GM12801 (cell line): ENCODE measurements around the gene CORO7.

Experiments
- TF ChIP-seq, protein P1 (sequence below): IDR thresholded peaks from one replicate; pipeline ENCODE4 v1.5.1; 2011; ENCODE audit warnings: control low read depth; ENCODE audit not compliant: insufficient read length; ENCODE audit errors: extremely low read depth

The CORO7 gene

DNA sequence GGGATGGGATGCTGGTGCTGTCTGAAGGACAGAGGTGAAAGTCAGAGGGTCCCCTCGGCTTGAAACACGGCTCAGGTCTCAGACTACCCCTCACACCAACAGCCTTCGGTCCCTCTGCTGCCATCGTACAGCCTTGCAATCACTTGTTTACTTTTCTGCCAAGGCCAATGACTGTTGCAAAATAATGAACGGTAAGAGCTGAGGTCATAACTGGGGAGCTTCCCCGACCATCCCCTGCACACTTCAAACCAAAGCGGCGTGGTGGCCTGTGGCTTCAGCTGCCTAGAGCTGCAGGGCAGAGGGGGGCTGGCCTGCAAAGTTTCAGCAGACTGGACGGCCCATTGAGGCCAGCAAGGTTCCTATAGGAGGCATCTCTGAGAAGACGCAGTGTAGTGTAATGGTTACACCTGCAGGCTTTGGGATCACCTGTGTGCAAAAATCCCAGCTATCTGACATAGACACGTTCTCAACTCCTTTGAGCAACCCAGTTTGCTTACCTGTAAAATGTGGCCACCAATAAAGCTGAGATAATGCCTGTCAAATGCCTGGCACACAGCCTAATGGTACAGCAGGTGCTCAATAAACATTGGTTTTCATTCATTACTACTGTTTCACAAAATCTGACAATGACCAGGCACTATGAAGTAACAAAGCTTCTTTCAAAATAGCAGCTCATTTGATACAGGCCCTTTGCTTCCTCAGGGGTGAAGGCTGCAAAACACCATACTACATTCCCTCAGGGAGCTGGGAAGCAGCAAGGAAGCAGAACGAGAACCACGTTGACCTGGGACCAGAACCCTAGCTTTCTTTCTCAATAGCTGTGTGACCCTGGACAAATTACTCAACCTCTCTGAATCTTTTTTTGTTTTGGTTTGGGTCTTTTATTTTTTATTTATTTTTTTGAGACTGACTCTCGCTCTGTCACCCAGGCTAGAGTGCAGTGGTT lies 70.3 kb downstream of the CORO7 start:
- TF ChIP-seq, protein P1, sequence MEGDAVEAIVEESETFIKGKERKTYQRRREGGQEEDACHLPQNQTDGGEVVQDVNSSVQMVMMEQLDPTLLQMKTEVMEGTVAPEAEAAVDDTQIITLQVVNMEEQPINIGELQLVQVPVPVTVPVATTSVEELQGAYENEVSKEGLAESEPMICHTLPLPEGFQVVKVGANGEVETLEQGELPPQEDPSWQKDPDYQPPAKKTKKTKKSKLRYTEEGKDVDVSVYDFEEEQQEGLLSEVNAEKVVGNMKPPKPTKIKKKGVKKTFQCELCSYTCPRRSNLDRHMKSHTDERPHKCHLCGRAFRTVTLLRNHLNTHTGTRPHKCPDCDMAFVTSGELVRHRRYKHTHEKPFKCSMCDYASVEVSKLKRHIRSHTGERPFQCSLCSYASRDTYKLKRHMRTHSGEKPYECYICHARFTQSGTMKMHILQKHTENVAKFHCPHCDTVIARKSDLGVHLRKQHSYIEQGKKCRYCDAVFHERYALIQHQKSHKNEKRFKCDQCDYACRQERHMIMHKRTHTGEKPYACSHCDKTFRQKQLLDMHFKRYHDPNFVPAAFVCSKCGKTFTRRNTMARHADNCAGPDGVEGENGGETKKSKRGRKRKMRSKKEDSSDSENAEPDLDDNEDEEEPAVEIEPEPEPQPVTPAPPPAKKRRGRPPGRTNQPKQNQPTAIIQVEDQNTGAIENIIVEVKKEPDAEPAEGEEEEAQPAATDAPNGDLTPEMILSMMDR: no peak

DNA sequence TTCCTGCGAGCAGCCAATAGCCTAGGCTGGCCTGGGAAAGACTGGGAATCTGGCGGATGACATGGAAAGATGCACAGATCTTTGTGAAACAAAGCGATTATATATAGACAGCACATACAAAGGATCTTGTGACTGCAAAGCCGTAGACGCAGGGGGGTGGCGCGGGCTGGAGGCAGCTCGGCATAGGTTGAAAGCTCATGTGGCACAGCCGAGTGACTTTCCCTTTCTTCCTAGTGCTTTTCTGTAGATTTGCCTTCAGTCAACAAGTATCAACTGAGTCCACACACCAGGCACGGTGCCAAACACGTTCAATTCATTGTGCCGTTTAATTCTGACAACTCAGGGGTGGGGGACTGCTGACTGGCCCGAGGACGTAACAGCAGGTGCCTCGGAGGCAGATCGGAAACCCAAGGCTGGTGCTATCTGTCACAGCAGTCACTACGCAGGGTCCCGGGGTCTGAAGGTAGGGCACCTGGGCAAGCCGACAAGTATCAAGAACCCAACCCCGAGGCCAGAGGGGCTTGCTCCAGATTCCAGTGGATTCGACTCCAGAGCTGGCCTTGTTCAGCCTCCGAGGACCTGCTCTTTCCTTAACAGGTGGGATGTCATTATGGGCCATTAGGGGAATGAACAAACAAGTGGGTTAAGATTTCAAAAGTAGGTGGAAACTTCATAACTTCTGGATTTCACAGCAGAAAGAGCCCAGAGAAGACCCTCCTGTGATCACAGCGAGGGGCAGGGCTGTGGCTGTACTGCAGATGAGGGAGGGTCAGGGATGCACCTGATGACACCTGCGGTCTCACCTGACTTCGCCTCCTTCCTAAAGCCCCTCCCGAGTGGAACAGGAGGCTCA lies 71.2 kb downstream of the CORO7 start:
- TF ChIP-seq, protein P1: no peak

GRCh38 chr16:4342866-4343744 lies 73.3 kb downstream of the CORO7 start:
- TF ChIP-seq, protein P1: no peak

GRCh38 chr16:4341250-4341649 lies 75.1 kb downstream of the CORO7 start:
- TF ChIP-seq, protein P1: no peak

- TF ChIP-seq, protein P1: no peak
These were observed 76.0 kb downstream of the CORO7 start for GRCh38 chr16:4340443-4340842.

DNA sequence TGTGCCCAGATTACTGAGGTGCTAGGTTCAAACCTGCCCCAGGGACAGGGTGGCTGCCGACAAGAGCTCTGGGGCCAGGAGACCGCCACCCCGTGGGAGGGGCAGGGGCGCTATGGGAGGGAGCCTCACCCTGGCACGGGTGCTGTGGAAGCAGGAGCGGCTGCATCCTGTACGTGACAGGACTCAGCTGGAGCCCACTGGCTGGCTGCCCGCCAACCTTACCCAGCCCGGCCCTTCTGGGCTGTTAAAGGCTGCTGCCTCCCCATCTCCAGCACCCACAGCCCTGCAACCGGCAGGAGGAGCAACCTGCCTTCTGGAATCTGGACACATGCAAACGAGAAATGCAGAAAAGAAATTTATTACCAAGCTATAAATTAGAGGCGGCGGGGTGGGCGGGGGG lies 76.5 kb downstream of the CORO7 start:
- TF ChIP-seq, protein P1: no peak

GRCh38 chr16:4339455-4339854 lies 76.9 kb downstream of the CORO7 start:
- TF ChIP-seq, protein P1: no peak
